Testis (tissue), 2 donors: ENCODE measurements around the gene MORC2.

Experiments used
- CTCF ChIP-seq, 3 experiments: fragments of 450-650 bp in 2 of 3; fragments of 200-600 bp in 1 of 3; sonication (generic) in 1 of 3; IDR thresholded peaks; one replicate each; pipeline ENCODE4 v1.5.1; 2016 to 2019; ENCODE audit warnings: antibody characterized with exemption in 3 of 3, mild to moderate bottlenecking in 2 of 3, moderate library complexity in 1 of 3
- POLR2A ChIP-seq: fragments of 450-650 bp; IDR thresholded peaks from one replicate; pipeline ENCODE4 v1.6.1; 2017; ENCODE audit warnings: antibody characterized with exemption, mild to moderate bottlenecking, moderate library complexity

GRCh38 chr22:30881361-30882183, 87.0 kb downstream of the MORC2 start:
- TF ChIP-seq CTCF (IDR thresholded peaks at IDR 0.05), result no peak
- no peak for TF ChIP-seq POLR2A
